ENCODE data around the gene TMEM120A. TPM values are rescaled to one million over a fixed set of nuclear protein-coding genes. Genes with fewer than 3 reads are reported as not detected.

Gene TMEM120A
- total RNA-seq, 1 donor from 2014 or later, result 47.8 TPM

DNA sequence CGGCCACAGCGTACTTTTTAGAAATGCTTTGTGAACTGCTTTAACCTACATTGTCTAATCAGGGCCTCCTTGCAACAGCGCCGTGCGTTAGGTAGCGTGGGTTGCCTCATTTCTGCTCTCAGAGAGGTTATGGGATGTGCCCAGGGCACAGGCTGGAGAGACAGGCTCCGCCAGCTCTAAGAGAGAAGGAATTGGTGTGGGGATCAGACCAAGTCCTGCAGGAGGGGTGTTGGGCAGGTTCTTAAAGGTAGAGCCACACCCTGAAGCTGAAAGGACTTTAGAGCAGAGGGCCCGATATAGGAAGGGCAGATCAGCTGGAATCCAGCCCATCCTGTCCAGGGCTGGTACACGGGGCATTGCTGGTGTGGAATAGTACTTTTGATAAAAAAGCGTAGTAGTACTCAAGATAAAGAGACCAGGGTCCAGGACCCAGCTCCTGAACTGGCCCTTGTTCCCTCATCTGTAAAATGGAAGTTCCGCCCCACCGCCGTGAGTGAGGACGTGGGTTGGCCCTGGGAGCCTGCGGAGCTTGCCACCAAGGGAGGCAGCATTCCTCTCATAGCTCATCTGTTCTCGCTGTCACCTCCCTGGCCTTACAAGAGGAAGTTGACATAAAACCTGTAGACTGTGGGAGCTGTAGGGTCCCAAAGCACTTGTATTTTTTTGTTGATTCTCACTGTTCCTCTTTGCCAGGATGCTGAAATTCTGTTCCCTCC, 37.2 kb downstream of the TMEM120A start:
- no peak for DNase-seq

DNA sequence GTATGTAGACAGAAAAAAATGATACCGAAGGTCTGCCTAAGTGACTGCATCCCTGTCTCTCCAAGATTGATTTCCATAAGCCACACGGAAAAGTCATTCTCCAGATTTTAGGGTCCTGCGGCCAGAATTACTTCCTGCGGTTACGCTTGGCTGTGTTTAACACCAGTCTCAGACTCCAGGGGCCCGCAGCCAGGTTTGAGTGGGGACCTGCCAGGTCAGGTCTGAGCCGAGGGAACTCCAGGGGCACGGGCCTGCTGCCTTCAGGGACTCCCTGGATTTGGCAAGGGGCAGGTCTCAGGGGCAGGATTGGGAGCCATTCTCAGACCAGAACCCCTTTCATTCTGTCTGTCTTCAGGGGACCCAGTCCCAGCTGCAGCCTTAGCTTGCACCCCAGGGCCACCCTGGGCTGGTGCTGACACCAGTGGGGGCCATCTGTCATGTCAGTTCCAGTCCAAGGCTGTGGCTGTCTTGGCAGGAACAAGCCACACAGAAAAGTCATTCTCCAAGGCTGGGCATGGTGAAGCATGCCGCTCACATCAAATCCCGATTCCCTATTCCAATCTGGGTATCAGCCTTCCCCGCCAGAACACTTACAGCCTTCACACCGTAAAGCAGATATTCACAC, 39.0 kb downstream of the TMEM120A start:
- no peak for DNase-seq

DNA sequence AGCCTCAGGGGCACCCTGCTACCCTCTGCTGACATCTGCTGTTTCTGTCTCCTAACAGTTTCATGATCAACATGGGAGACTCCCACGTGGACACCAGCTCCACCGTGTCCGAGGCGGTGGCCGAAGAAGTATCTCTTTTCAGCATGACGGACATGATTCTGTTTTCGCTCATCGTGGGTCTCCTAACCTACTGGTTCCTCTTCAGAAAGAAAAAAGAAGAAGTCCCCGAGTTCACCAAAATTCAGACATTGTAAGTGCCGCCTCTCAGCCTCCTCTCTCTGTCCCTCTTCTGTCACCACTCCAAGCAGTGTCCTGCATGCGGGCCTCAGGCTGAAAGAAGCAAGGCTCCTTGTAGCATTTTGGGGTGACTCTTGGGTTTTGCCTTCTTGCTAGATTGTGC, 40.5 kb downstream of the TMEM120A start:
- no peak for DNase-seq

DNA sequence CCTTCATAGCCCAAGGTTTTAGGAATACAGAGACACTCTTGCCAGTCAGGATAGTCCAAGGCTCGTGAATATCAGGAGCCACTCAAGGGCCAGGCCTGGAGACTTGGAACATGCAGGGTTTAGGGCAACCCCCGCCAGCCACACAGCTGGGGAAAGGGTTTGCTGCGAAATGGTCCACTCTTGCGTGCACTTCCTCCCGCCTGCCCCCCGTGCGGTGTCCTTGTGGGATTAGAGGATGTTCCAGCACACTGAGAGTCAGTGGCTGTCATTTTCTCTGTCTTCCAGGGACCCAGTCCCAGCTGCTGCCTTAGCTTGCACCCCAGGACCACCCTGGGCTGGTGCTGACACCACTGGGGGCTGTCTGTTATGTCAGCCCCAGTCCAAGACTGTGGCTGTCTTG, 41.0 kb downstream of the TMEM120A start:
- DNase-seq, result no peak

DNA sequence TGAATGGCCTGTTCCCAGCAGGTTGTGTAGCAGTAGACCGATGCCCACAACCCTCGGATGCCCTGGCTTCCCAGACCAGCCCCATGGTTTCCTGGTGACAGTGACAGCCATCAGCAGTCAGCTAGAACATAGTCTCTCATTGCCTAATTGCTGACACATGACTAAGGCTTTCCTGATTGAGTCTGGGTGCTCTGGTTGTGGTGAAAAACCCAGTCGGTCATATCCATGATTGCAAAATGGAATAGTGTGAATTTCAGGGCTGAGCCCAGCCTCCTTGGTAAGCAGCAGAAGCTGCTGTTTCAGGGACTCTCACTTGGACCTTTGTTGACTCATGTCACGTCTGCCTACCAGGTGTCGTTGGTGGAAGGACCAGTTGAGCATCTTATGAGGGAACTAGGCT, 42.9 kb downstream of the TMEM120A start:
- DNase-seq, result no peak

DNA sequence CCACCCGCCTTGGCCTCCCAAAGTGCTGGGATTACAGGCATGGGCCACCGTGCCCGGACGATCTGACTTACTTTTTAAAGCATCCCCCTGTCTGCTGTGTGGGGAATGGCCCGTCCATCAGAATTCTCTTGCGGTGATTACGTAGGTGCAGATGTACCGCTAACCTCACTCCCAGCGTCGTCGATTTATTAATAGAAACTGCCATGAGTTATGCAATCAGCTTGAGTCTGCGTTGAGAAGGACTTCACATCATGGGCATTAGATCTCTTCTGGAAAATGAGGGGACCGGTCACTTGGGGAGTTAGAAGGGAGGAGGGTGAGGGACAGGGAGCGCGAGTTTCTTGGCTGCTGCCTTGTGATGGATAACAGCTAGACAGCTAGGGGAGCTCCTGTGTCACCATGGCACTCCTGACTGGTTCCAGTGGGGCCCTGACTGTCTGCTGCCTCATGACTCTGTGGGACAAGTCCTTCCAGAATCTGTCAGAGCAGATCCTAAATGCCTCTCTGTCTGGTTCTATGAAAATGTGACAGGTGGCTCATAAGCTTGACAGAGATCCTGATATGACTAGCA, 44.2 kb downstream of the TMEM120A start:
- no peak for DNase-seq

DNA sequence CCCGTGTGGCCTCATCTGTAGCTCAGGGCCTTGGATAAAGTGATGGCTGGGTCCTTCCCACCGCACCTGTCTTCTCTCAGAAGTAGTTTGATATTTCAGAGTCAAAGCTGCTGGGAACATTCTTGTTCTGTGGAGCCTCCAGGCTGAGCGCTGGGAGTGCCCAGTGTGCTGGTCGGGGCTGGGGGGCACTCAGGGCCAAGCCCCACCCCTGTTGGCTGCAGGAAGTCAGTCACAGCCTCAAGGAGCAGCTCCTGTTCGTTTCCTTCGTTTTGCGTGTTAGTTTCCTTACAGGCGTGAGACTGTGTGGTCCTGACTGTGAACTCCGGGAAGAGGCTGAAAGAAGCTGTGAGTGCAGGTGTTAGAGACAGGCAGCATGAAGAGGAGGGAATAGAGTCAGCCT, 46.2 kb downstream of the TMEM120A start:
- peak; percentile 11 for DNase-seq

DNA sequence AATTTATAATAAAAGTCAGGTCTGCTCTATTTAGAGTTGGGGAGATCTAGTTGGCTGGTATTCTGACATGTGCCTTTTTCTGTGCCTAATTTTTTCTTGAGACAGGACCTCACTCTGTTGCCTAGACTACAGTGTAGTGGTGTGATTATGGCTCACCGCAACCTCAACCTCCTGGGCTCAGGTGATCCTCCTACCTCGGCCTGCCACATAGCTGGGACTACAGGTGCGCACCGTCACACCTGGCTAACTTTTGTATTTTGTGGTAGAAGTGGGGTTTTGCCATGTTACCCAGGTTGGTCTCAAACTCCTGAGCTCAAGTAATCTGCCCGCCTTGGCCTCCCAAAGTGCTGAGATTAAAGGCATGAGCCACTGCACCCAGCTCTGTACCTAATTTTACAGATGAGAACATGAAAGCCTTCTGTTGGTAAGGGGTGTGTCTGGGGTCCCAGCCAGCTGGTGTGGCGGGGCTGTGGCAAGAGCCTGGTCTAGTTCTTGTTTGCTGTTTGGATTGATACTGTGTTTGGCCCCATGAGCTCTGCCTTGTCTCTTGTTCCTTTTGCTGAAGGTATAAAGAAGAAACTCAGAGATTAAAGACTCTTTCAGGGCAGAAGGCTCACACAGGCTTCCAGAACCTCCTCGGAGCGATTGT, 48.1 kb downstream of the TMEM120A start:
- DNase-seq, result no peak

DNA sequence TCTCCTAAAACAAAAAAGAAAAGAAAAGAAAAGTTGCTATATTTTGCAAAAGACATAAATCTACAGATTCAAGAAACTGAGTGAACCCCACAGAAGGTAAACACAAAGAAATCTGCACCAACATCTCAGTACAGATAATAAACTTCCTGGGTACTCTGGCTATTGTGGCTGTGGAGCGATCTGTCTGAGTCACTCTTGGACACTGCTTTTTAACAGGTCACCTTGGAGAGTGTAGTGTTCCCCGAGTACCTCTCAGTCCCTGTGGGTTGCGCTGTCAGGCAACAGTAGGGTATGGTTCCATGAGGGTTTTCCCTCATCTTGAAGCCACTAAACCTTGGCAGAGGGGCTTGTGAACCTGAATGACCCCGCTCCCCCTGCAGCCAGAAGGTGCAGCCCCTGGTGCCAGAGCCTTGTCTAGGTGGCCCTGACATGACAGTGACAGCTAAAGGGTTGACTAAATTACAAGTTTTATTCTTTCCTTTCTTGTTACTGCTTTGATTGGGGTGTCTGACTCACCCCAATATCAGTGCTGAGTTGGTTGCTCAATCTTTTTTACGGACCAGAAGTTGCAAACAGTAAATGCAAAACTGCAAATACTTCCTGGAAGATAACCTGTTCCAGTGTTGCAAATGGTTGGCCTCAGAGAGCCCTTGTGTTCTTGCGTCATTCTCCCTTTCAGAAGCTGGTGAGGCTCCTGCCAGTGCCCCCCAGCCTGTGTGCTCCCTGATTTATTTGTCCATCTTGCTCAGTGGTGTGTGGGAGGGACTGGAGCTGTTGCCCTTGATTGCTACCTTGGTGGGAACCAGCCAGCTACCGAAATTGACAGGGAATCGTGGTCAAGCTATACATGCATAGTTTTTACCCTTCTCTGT, 48.9 kb downstream of the TMEM120A start:
- no peak for DNase-seq

DNA sequence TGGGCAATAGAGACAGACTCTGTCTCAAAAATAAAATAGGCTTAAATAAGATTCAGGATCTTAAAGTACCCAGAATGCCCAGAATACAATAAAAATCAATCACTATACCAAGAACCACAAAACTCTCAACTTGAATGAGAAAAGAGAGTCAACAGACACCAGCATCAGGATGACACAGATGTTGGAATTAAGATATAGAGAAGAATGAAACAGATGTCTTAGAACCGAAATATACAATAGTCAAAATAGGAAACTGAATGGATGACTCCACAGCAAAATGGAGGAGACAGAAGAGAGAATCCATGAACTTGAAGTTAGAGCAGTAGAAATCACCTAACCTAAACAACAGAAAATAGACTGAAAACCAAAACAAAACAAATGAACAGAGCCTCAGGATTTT, 49.9 kb downstream of the TMEM120A start:
- no peak for DNase-seq

DNA sequence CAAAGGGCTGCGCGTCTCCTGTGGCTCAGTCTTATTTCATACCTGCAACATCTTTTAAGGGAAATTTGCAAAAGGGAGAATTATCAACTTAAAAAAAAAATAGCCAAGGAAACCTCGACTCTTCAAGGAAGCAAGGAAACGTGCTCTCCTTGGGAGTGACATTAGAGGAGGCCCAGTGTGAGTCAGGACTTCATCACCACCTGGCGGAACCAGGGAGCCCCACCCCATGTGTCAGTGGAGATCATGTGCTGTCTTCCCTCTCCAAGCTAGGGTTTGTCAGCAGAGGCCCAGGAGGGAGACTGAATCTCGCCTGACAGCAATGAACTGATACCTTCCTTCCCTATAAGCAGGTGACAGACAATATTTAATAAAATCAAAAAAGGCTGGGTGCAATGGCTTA, 50.5 kb downstream of the TMEM120A start:
- peak; percentile 11 for DNase-seq

DNA sequence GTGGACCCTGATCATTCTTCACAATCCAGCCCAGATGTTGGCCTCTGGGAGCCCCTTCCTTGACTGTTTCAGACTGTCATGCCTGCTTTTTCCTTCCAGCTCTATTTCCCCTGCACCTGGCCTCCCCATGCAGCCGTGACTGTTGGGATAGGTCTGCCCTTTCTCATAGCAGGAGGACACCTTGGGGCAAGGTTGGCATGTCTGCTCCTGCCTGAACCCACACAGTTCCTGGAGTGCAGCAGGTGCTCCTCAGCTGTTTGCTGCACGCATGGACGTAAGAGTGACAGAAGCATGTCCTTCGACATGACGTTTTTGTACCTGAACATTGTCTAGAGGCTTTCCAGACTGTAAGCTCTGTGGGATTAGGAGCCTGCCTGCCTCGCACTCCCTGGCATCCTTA, 55.5 kb downstream of the TMEM120A start:
- DNase-seq, result no peak

DNA sequence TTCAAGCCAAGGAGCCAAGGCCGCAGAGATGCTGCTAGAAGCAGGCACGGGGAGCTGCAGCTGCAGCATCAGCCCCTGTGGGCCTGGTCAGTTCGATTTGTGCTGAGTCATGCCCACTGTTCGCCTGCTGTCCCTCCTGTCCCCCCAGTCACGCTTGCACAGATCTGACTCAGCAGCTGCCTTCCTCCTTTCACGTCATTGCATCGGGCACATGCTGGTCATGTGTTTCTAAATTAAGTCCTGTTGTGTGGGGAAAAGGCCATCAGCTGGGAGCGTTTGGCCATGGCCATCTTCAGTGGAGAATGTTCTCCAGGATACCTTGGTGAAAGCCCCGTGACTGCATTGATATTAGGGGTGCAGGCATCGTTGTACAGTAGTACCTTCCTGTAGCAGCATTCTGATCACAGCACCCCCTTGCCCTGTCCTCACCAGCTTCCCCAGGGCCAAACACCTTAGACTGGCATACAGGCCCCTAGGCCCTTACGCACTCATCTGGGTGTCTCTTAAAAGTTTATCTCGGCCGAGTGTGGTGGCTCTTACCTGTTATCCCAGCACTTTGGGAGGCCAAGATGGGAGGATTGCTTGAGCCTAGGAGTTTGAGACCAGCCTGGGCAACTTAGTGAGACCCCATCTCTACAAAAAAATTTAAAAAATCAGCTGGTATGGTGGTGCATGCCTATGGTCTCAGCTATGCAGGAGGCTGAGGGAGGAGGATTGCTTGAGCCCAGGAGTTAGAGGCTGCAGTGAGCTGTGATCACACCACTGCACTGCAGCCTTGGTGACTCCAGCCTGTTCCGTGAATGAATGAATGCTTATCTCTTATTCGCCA, 56.2 kb downstream of the TMEM120A start:
- DNase-seq, result peak; percentile 72

Other genes with a start within 250 kb of the TMEM120A start
- not detected in 2 replicates for gene CCL26, start 222.4 kb downstream of the TMEM120A start, total RNA-seq
- not detected in 2 replicates for gene CCL24, start 180.8 kb downstream of the TMEM120A start, total RNA-seq
- 15.3 and 18.1 TPM in 2 replicates for gene RHBDD2, start 115.6 kb downstream of the TMEM120A start, total RNA-seq
- gene POR, start 79.4 kb downstream of the TMEM120A start, total RNA-seq, result 87.0 and 102 TPM in 2 replicates
- gene STYXL1, start 53.4 kb upstream of the TMEM120A start, total RNA-seq, result 28.1 and 38.3 TPM in 2 replicates
- 34.0 and 52.2 TPM in 2 replicates for gene MDH2, start 53.5 kb upstream of the TMEM120A start, total RNA-seq
- 2.0 and 2.2 TPM in 2 replicates for gene SRRM3, start 207.3 kb upstream of the TMEM120A start, total RNA-seq